Left cardiac atrium (tissue), 4 donors: Measurements from ENCODE around the gene RIMBP2. TPM values are rescaled to one million over a fixed set of nuclear protein-coding genes. Genes with fewer than 3 reads are reported as not detected.

Experiments
- ATAC-seq, 2 donors: fragments of 200-7000 bp; cut with Tn5 transposase; one replicate each; pipeline ENCODE4 v1.9.1; 2020; ENCODE audit warnings: mild to moderate bottlenecking in 2 of 2, moderate library complexity in 2 of 2
- DNase-seq: peaks from one replicate; pipeline ENCODE4 v3.0.0-alpha.2; 2020
- intact Hi-C, 2 donors: fragments of 100-400 bp; cut with DNase I; formaldehyde crosslinking; loops; one replicate each; pipeline versions ENCODE4 v1.14.1 to v1.15.1; 2022 to 2023
- total RNA-seq, 2 donors: library from RNA; stranded (reverse); fragmentation: NEBNext Ultra II Directional; extraction: Animal tissue kit (Norgen Biotek cat#: 25700); gene quantifications; one replicate each; pipeline ENCODE4 v1.2.1, GENCODE V29; 2021
- donor health status: DM: no; HTN: yes; CAD: no.
- donor health status: DM: no; HTN: yes; CAD: no; lungs with severe emphysema.
- donor health status: DM: yes; HTN: yes; CAD: no.
- donor health status: Dilated cardiomyopathy.

RIMBP2 gene
- total RNA-seq, 2 donors from 2014 or later, result 0.31 to 0.44 TPM

DNA sequence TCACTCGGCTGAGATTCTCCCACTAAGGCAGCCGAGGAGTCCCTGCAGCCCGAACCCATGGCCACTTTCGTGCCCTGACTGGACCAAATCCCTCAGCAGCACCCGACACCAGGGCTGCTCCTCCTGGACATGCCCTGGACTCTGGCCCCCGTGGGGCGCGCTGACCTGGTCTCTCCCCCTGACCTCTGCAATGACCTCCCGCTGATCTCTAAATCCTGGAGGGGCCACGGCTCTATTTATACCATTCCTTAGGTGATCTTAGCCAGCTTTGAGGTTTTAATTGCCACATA, 230.0 kb downstream of the RIMBP2 start:
- ATAC-seq (no peak), DNase-seq (no peak)
- intact Hi-C loops, result no loop called here

DNA sequence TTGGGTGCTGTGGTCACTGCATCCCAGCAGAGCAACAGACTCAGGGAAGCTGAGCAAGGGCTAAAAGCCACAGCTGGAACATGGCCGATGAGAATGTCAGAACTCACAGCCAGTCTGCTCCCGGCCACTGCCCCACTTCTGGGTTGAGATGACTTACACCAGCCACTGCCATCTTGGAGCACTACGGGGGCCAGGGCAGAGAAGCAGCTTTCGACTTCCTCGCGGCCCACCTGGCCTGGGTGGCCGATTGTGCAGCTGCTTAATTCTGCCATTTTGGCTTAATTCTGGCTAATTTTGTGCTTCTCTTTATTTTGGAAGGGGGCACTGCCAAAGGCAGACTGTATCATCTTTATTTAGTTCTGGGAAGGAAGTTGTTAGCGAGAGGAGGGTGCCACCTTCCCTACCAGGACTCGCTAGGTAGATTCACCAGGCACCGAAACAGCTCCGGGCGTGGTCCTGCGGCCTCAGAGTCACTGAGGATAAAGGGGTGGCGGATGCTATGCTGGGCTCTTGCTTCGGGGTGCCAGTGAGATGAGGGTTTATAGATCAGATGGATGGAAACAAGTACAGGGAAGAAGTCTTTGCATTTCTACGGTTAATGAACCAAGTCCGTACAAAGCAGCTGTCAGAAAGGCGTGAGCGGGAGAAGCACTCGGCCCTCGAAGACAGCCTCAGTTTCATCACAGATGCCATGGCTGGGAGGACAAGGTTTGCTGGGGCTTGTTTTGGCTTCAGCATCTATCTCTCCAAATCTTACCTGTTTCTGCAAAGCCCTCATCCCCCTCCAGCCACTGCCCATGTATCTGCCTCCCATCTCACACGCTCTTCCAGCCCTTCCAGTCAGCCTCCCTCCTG, 230.6 kb downstream of the RIMBP2 start:
- intact Hi-C loops, result no loop called here
- ATAC-seq (no peak), DNase-seq (no peak)

GRCh38 chr12:130484221-130484620, 231.9 kb downstream of the RIMBP2 start:
- DNase-seq (no peak), ATAC-seq (no peak)
- intact Hi-C loops, result no loop called here

DNA sequence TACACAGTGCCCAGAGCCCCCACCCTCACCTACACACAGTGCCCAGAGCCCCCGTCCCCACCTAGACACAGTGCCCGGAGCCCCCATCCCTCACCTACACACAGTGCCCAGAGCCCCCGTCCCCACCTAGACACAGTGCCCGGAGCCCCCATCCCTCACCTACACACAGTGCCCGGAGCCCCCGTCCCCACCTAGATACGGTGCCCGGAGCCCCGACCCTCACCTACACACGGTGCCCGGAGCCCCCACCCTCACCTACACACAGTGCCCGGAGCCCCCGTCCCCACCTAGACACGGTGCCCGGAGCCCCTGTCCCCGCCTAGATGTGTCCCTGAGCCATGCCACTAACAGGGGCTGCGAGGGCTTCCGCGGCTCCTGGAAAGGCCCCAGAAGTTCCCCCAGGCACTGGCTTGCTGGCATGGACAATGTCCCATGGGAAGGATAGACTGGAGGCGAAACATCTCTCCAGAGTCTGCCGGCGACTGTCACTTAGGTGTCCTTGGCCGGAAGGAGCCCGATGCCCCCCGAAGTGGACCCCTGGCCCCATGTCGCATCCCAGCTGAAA, 232.4 kb downstream of the RIMBP2 start:
- DNase-seq (no peak), ATAC-seq (no peak)
- intact Hi-C loops, result no loop called here

- no peak for ATAC-seq
- no peak for DNase-seq
- intact Hi-C loops, result no loop called here
These were observed 233.7 kb downstream of the RIMBP2 start for GRCh38 chr12:130482448-130482847.

DNA sequence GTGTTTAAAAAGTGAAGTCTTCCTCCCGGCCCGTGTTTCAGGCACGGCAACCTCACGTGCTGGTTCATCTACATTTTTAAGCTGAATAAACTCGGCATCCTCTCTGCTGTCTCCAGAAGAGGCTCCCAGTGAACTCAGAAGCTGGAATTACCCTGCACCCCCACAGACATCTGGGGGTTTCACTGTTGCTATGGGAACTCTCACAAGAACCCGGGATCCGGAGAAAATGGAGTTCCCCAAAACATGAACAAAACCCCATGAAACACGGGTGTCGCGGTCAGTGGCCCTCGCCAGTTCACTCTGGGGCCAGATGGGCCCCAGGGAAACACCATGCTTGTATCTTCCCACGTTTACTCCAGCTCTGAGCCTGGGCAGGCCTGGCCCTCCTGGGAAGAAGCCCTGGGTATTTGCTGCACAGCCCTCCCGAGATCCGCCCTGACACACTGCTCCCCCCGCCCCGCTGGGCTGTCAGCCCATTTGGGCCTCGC, 234.7 kb downstream of the RIMBP2 start:
- ATAC-seq (no peak), DNase-seq (no peak)
- intact Hi-C loops, result no loop called here

DNA sequence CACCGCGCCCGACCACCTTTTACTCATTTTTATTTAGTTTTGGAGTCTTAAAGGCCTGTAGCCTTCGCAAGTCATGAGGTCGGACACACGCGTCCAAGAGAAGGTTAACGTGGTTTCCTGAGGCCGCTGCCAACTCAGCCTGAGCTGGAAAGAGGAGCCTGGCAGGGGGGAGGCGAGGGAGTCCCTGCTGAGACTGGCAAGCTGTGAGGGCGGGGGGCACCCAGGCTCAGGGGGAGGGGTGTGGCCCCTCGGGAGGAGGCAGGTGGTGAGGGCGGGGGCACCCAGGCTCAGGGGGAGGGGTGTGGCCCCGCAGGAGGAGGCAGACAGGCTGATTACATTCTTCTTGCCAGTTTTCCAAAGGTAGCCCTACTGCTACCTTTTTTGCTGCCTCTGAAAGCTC, 235.2 kb downstream of the RIMBP2 start:
- intact Hi-C loops, result no loop called here
- DNase-seq (no peak), ATAC-seq (no peak)

- ATAC-seq (no peak), DNase-seq (no peak)
- intact Hi-C loops, result no loop called here
These were observed 235.9 kb downstream of the RIMBP2 start for GRCh38 chr12:130480231-130480630.

GRCh38 chr12:130479401-130480125, 236.5 kb downstream of the RIMBP2 start:
- ATAC-seq, result no peak
- no peak for DNase-seq
- intact Hi-C loops, result no loop called here

- ATAC-seq, result no peak
- intact Hi-C loops, result no loop called here
- no peak for DNase-seq
These were observed 237.3 kb downstream of the RIMBP2 start for GRCh38 chr12:130478786-130479185.

DNA sequence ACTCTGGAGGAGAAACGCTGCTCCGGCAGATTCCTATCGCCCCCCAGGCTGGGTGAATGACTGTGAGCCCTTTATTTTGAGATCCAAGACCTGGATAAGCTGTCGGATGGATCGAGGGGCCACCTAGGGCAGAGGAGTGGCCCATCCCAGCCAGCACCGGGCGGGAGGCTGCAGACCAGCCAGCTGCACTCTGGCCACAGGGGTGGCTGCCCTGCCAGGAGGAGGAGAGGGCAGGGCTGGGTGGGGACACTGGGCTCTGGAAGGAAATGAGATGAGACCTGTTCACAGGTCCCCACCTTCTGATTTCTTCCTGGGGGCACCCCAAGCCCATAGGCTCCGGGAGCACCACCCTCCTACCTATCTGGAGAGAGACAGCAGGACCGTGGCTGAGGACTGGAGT, 238.4 kb downstream of the RIMBP2 start:
- DNase-seq, result no peak
- ATAC-seq, result no peak
- intact Hi-C loops, result no loop called here

DNA sequence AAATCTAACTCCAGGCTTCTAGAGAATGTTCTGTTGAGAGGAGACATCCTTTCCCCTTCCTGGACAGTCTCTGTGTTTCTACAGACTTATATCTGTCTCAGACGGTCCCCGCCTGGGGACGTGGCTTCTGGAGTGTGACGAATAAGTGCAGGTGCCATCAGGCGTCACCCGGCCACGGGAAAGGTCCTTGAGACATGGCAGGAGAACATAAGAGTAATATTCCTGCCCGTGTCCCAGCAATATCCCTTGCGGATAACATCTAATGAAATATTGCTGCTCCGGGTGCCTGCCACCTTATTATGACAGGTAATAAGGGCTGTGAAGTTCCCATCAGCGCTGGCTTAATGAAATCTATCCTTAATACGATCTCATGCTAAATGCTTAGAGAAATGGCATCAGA, 238.8 kb downstream of the RIMBP2 start:
- DNase-seq (no peak), ATAC-seq (no peak)
- intact Hi-C loops, result no loop called here

- intact Hi-C loops, result no loop called here
- no peak for ATAC-seq
- DNase-seq, result no peak
These were observed 239.5 kb downstream of the RIMBP2 start for GRCh38 chr12:130476451-130477135.

- ATAC-seq, result no peak
- intact Hi-C loops, result no loop called here
- no peak for DNase-seq
These were observed 241.4 kb downstream of the RIMBP2 start for GRCh38 chr12:130474599-130475269.

DNA sequence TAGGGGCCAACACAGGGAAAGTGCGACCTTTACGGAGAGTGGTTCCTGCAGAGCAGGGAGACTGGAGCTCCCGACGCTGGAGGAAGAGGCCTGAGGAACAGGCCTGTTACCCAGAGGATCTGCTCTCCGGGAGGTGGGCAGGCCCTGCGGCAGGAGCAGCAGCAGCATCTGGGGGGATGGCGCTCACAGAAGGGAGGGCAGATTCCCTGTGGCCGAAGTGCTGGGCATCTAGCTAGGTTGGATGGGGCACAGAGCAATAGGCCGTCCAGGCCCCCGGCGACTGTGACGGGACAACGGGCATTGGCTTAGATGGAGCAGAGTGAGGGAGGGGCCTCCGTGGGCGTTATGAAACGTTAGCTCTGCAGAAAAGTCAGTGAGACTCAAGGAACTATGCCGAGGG, 242.8 kb downstream of the RIMBP2 start:
- DNase-seq, result no peak
- ATAC-seq, result no peak
- intact Hi-C loops, result no loop called here

- DNase-seq (no peak), ATAC-seq (no peak)
- intact Hi-C loops, result no loop called here
These were observed 245.1 kb downstream of the RIMBP2 start for GRCh38 chr12:130470969-130471368.

GRCh38 chr12:130469552-130469951, 246.5 kb downstream of the RIMBP2 start:
- ATAC-seq (no peak), DNase-seq (no peak)
- intact Hi-C loops, result no loop called here

DNA sequence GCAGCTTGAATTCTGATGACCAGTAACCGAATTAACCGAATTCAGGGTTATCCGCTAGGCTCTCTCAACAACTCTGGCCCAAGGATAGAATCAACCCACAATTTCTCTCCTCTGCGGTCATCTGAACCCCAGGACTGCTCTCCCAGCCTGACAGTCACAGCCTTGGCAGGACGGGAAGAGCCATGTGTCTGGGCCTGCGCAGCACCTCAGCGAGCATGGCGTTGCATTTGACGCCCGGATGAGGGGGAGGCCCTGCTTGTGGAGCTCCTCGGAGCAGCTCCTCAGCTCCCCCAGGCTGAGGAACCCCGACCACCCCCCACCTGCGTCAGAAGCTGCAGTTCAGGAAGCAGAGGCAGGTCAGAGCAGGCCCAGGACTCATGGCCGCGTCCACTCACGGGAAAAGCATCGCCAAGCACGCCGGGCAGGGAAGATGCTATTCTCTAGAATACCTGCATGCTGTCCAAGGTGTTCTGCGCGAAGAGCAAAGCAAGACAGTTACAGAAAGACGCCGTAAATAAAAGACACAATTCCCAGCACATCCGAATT, 247.3 kb downstream of the RIMBP2 start:
- ATAC-seq (no peak), DNase-seq (no peak)
- intact Hi-C loops, result no loop called here

DNA sequence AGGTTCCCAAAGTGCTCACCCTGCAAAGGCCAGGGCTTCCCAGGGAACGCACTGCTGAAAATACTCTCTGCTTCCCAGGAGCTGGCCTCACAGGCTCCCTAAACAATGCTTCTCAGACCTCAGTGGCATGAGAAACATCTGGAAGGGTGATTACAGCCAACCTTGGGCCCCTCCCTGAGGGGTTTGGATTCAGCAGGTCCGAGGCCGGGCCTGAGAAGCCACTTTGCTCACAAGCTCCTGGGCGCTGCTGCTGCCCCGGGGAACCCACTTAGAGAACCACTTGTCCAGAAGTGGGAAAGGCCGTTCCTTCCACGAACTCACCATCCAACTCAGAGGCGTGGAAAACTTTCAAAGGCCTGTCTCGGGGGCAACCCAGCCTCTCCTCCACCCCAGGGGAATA, 247.9 kb downstream of the RIMBP2 start:
- DNase-seq (no peak), ATAC-seq (no peak)
- intact Hi-C loops, result no loop called here
